ENCODE measurements around the gene MYCBP2.
"Not testable (repeated sequence)": the region's sequence is repeated elsewhere in the genome, so short reads cannot be mapped to it uniquely, and the experiment has no call there.

MYCBP2 gene

GRCh38 chr13:77198995-77199394, 127.9 kb downstream of the MYCBP2 start:
- DNase-seq: not testable (repeated sequence)

- DNase-seq: no peak
Measured at GRCh38 chr13:77196052-77196618, 130.8 kb downstream of the MYCBP2 start.

GRCh38 chr13:77190349-77190958, 136.4 kb downstream of the MYCBP2 start:
- no peak for DNase-seq

- DNase-seq: no peak
Measured at GRCh38 chr13:77185721-77186120, 141.2 kb downstream of the MYCBP2 start.

GRCh38 chr13:77184455-77184854, 142.4 kb downstream of the MYCBP2 start:
- no peak for DNase-seq

- DNase-seq: no peak
Measured at GRCh38 chr13:77180011-77180410, 146.9 kb downstream of the MYCBP2 start.

GRCh38 chr13:77177646-77178045, 149.2 kb downstream of the MYCBP2 start:
- no peak for DNase-seq

- no peak for DNase-seq
Measured at GRCh38 chr13:77176350-77176749, 150.5 kb downstream of the MYCBP2 start.

GRCh38 chr13:77172650-77173049, 154.2 kb downstream of the MYCBP2 start:
- no peak for DNase-seq

- no peak for DNase-seq
Measured at GRCh38 chr13:77171451-77171850, 155.4 kb downstream of the MYCBP2 start.

- no peak for DNase-seq
Measured at GRCh38 chr13:77168237-77168636, 158.7 kb downstream of the MYCBP2 start.

- DNase-seq: no peak
Measured at GRCh38 chr13:77150651-77151050, 176.2 kb downstream of the MYCBP2 start.

GRCh38 chr13:77143431-77143830, 183.5 kb downstream of the MYCBP2 start:
- DNase-seq: no peak

- no peak for DNase-seq
Measured at GRCh38 chr13:77139306-77139705, 187.6 kb downstream of the MYCBP2 start.

- DNase-seq: no peak
Measured at GRCh38 chr13:77138813-77139212, 188.1 kb downstream of the MYCBP2 start.

- no peak for DNase-seq
Measured at GRCh38 chr13:77136902-77137420, 189.9 kb downstream of the MYCBP2 start.

GRCh38 chr13:77124423-77124822, 202.5 kb downstream of the MYCBP2 start:
- no peak for DNase-seq

GRCh38 chr13:77118134-77118533, 208.8 kb downstream of the MYCBP2 start:
- no peak for DNase-seq

- no peak for DNase-seq
Measured at GRCh38 chr13:77114271-77114670, 212.6 kb downstream of the MYCBP2 start.

GRCh38 chr13:77113496-77113895, 213.4 kb downstream of the MYCBP2 start:
- DNase-seq: no peak

GRCh38 chr13:77105051-77105450, 221.8 kb downstream of the MYCBP2 start:
- no peak for DNase-seq

- no peak for DNase-seq
Measured at GRCh38 chr13:77099415-77099814, 227.5 kb downstream of the MYCBP2 start.

GRCh38 chr13:77095288-77095687, 231.6 kb downstream of the MYCBP2 start:
- DNase-seq: no peak

- no peak for DNase-seq
Measured at GRCh38 chr13:77094773-77095172, 232.1 kb downstream of the MYCBP2 start.

GRCh38 chr13:77093735-77094134, 233.2 kb downstream of the MYCBP2 start:
- DNase-seq: no peak
